Neural cell (in vitro differentiated cells): ENCODE results near the gene RAD9A. TPM values are rescaled to one million over a fixed set of nuclear protein-coding genes. Genes with fewer than 3 reads are reported as not detected.

Source experiments
- H2AFZ ChIP-seq: fragments of 200-600, 300-800 bp; sonication (generic), shearing (Covaris generic); 2 replicates; pipeline ENCODE4 v1.6.0; 2014; ENCODE audit warnings: low read depth, mild to moderate bottlenecking, antibody characterized with exemption, low read length, moderate library complexity
- H3F3A ChIP-seq: fragments of 200-600 bp; shearing (Covaris generic); 2 replicates; pipeline ENCODE4 v1.6.1; 2016; ENCODE audit warnings: mild to moderate bottlenecking, moderate library complexity, mixed read lengths, antibody characterized with exemption, low read length; ENCODE audit not compliant: insufficient read depth, poor library complexity, severe bottlenecking
- H3K27ac ChIP-seq: fragments of 200-600, 300-800 bp; sonication (generic), shearing (Covaris generic); 2 replicates; pipeline ENCODE4 v1.5.1; 2014; ENCODE audit warnings: mild to moderate bottlenecking, low read length, moderate library complexity
- H3K27me3 ChIP-seq: fragments of 300-800, 200-600 bp; sonication (generic), shearing (Covaris generic); 2 replicates; pipeline ENCODE4 v1.6.0; 2014; ENCODE audit warnings: mild to moderate bottlenecking, low read depth, low read length, moderate library complexity; ENCODE audit not compliant: insufficient read depth
- H3K36me3 ChIP-seq: fragments of 300-800, 200-600 bp; sonication (generic), shearing (Covaris generic); 2 replicates; pipeline ENCODE4 v1.5.1; 2014; ENCODE audit warnings: mild to moderate bottlenecking, antibody characterized with exemption, low read length, moderate library complexity; ENCODE audit not compliant: insufficient read depth
- H3K4me2 ChIP-seq: fragments of 300-800, 200-600 bp; sonication (generic), shearing (Covaris generic); 2 replicates; pipeline ENCODE4 v1.6.0; 2014; ENCODE audit warnings: mild to moderate bottlenecking, low read length
- H3K4me3 ChIP-seq: fragments of 300-800, 200-600 bp; sonication (generic), shearing (Covaris generic); 2 replicates; pipeline ENCODE4 v1.5.1; 2014; ENCODE audit warnings: mild to moderate bottlenecking, low read length, moderate library complexity
- H3K79me2 ChIP-seq: fragments of 200-600 bp; shearing (Covaris generic); replicated peaks from 2 replicates; pipeline ENCODE4 v1.6.0; 2014; ENCODE audit warnings: mild to moderate bottlenecking, low read length, moderate library complexity; ENCODE audit not compliant: insufficient read depth
- H3K9ac ChIP-seq: fragments of 300-800, 200-600 bp; sonication (generic), shearing (Covaris generic); 2 replicates; pipeline ENCODE4 v1.6.1; 2016; ENCODE audit warnings: mild to moderate bottlenecking, low read length, mixed read lengths
- H3K9me2 ChIP-seq: fragments of 200-600 bp; shearing (Covaris generic); 2 replicates; pipeline ENCODE4 v1.6.1; 2016; ENCODE audit warnings: mild to moderate bottlenecking, low read length, mixed read lengths; ENCODE audit not compliant: insufficient read depth
- H3K9me3 ChIP-seq: fragments of 200-600, 300-800 bp; sonication (generic), shearing (Covaris generic); 2 replicates; pipeline ENCODE4 v1.6.1; 2016; ENCODE audit warnings: mild to moderate bottlenecking, mixed run types, low read length, moderate library complexity, mixed read lengths
- H4K20me1 ChIP-seq: fragments of 200-600 bp; shearing (Covaris generic); 2 replicates; pipeline ENCODE4 v1.6.1; 2016; ENCODE audit warnings: mild to moderate bottlenecking, mixed run types; ENCODE audit not compliant: insufficient read depth
- EP300 ChIP-seq: fragments of 450-650 bp; conservative IDR thresholded peaks from 2 replicates; pipeline ENCODE4 v1.6.1; 2014; ENCODE audit warnings: antibody characterized with exemption, mild to moderate bottlenecking, moderate library complexity; ENCODE audit not compliant: poor library complexity, severe bottlenecking
- EZH2 ChIP-seq: fragments of 200-600, 300-800 bp; shearing (Covaris generic), sonication (generic); IDR thresholded peaks from 2 replicates; pipeline ENCODE4 v1.6.1; 2014; ENCODE audit warnings: antibody characterized with exemption, low read length, borderline replicate concordance, mild to moderate bottlenecking; ENCODE audit not compliant: insufficient read depth, poor library complexity, severe bottlenecking
- MXI1 ChIP-seq: fragments of 450-650 bp; conservative IDR thresholded peaks from 2 replicates; pipeline ENCODE4 v1.6.1; 2014; ENCODE audit warnings: antibody characterized with exemption, mild to moderate bottlenecking; ENCODE audit not compliant: poor library complexity, severe bottlenecking
- POLR2AphosphoS5 ChIP-seq: IDR thresholded peaks from 2 replicates; pipeline ENCODE4 v1.6.1; 2012
- RAD21 ChIP-seq: fragments of 450-650 bp; conservative IDR thresholded peaks from 2 replicates; pipeline ENCODE4 v1.6.1; 2014; ENCODE audit warnings: antibody characterized with exemption, mild to moderate bottlenecking, moderate library complexity
- SMC3 ChIP-seq: fragments of 450-650 bp; conservative IDR thresholded peaks from 2 replicates; pipeline ENCODE4 v1.6.1; 2014; ENCODE audit warnings: antibody characterized with exemption, mild to moderate bottlenecking, moderate library complexity; ENCODE audit not compliant: poor library complexity
- TAF1 ChIP-seq: IDR thresholded peaks from 2 replicates; pipeline ENCODE4 v1.6.1; 2012; ENCODE audit warnings: low read depth
- polyA plus RNA-seq: library from polyadenylated mRNA; depleted of rRNA; stranded (reverse); fragments of >200 nt; gene quantifications from 2 replicates; pipeline ENCODE4 v1.2.3, GENCODE V29; 2014
- TF ChIP-seq, protein P1 (sequence below): IDR thresholded peaks from 2 replicates; pipeline ENCODE4 v1.6.1; 2012; ENCODE audit warnings: borderline replicate concordance
- TF ChIP-seq, protein P2 (sequence below): fragments of 450-650 bp; IDR thresholded peaks from 2 replicates; pipeline ENCODE4 v1.5.1; 2014; ENCODE audit warnings: antibody characterized with exemption, mild to moderate bottlenecking, moderate library complexity; ENCODE audit not compliant: poor library complexity, severe bottlenecking

RAD9A gene
- polyA plus RNA-seq, 1 donor from 2014 or later, result 59.6 TPM

DNA sequence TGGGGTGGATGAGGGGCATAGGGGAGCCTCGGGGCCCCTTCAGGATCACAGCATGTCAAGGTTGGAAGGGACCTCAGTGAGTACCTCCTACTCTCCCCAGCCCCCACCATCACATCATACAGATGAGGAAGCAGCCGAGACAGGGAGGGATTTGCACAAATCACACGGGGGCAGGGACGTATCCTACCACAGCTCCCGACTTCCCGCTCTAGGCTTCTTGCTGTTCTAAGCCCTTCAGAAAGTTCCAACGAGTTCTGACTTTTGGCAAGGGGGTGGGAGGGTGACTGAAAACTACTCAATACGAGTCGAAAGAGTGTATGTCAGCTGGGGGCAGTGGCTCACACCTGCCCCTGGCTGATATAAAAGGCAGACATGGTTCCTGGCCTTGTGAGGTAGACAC lies 4.7 kb upstream of the RAD9A start:
- Histone ChIP-seq H3K4me2 (no peak overlapping the region), H3F3A (no peaks in the 10 kb centered on the region), H3K79me2 (no peaks in the 10 kb centered on the region), H3K27ac (no peak overlapping the region), H3K27me3 (no peaks in the 10 kb centered on the region), H3K36me3 (no peaks in the 10 kb centered on the region), H3K4me3 (no peak overlapping the region), H4K20me1 (no peaks in the 10 kb centered on the region), H3K9me3 (no peaks in the 10 kb centered on the region), H3K9ac (no peak overlapping the region), H2AFZ (no peak overlapping the region), H3K9me2 (no peaks in the 10 kb centered on the region)
- TF ChIP-seq MXI1 (no peak), EP300 (no peak), TAF1 (no peak), POLR2AphosphoS5 (no peak), EZH2 (no peak), SMC3 (no peak), RAD21 (no peak)
- TF ChIP-seq, protein P1, sequence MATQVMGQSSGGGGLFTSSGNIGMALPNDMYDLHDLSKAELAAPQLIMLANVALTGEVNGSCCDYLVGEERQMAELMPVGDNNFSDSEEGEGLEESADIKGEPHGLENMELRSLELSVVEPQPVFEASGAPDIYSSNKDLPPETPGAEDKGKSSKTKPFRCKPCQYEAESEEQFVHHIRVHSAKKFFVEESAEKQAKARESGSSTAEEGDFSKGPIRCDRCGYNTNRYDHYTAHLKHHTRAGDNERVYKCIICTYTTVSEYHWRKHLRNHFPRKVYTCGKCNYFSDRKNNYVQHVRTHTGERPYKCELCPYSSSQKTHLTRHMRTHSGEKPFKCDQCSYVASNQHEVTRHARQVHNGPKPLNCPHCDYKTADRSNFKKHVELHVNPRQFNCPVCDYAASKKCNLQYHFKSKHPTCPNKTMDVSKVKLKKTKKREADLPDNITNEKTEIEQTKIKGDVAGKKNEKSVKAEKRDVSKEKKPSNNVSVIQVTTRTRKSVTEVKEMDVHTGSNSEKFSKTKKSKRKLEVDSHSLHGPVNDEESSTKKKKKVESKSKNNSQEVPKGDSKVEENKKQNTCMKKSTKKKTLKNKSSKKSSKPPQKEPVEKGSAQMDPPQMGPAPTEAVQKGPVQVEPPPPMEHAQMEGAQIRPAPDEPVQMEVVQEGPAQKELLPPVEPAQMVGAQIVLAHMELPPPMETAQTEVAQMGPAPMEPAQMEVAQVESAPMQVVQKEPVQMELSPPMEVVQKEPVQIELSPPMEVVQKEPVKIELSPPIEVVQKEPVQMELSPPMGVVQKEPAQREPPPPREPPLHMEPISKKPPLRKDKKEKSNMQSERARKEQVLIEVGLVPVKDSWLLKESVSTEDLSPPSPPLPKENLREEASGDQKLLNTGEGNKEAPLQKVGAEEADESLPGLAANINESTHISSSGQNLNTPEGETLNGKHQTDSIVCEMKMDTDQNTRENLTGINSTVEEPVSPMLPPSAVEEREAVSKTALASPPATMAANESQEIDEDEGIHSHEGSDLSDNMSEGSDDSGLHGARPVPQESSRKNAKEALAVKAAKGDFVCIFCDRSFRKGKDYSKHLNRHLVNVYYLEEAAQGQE, result no peak
- TF ChIP-seq, protein P2, sequence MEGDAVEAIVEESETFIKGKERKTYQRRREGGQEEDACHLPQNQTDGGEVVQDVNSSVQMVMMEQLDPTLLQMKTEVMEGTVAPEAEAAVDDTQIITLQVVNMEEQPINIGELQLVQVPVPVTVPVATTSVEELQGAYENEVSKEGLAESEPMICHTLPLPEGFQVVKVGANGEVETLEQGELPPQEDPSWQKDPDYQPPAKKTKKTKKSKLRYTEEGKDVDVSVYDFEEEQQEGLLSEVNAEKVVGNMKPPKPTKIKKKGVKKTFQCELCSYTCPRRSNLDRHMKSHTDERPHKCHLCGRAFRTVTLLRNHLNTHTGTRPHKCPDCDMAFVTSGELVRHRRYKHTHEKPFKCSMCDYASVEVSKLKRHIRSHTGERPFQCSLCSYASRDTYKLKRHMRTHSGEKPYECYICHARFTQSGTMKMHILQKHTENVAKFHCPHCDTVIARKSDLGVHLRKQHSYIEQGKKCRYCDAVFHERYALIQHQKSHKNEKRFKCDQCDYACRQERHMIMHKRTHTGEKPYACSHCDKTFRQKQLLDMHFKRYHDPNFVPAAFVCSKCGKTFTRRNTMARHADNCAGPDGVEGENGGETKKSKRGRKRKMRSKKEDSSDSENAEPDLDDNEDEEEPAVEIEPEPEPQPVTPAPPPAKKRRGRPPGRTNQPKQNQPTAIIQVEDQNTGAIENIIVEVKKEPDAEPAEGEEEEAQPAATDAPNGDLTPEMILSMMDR, result no peak

DNA sequence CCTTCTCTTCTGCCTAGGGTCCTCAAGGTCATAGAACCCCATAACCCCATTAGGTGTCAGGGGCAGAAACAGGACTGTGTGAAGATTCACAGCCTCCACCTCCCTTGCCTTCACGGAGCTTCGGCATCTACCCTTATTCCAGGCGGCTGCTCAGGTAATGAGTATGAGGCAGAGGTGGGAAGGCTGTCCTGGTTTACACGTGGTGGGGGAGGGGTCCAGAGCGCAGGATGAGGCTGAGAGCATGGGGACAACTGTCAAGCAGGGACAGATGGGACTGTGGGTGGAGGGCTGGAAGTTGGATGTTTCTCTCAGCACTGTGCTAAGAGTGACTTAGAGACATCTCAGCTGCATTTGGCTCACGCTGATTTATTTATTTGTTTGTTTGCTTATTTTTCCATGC lies 4.3 kb upstream of the RAD9A start:
- Histone ChIP-seq H3K9me2 (no peaks in the 10 kb centered on the region), H3F3A (no peaks in the 10 kb centered on the region), H3K4me3 (no peak overlapping the region), H3K9me3 (no peaks in the 10 kb centered on the region), H3K36me3 (no peaks in the 10 kb centered on the region), H3K27ac (no peak overlapping the region), H3K27me3 (no peaks in the 10 kb centered on the region), H4K20me1 (no peaks in the 10 kb centered on the region), H2AFZ (no peak overlapping the region), H3K4me2 (no peak overlapping the region), H3K9ac (no peak overlapping the region), H3K79me2 (no peaks in the 10 kb centered on the region)
- TF ChIP-seq TAF1, result no peak
- TF ChIP-seq, protein P2, result no peak
- no peak for TF ChIP-seq EP300
- no peak for TF ChIP-seq RAD21
- TF ChIP-seq, protein P1, result no peak
- no peak for TF ChIP-seq EZH2
